ENCODE data around the gene FTO.
"Not testable (repeated sequence)": the region's sequence is repeated elsewhere in the genome, so short reads cannot be mapped to it uniquely, and the experiment has no call there.

FTO gene

DNA sequence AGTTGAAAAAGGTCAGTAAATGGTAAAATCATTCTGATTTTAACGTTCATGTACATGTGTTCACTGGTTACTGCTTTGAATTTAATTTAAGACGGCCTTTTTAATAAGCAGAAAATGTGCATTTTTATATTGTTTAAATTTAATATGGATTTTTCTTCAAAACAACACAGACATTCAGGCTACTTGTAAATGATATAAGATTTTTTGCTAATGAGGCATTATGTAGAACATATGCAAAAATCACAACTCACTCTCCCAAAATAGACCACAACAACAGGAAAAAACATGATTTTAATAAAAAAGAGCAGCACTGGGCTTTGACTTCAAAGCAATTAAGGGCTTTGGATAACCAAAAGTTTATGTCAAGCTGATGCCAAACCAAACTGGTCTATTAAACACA is 22.6 kb upstream of the FTO start:
- Histone ChIP-seq H3K27ac (no peak overlapping the region), H3K4me3 (ENCODE audit: low read depth, low read length) (no peak overlapping the region), H3K36me3 (replicated peaks) (peaks cover 12% of the 10 kb centered on the region), H3K27me3 (replicated peaks) (no peaks in the 10 kb centered on the region)
- no peak for DNase-seq
- in situ Hi-C loops (cut with HindIII; ENCODE audit: low pct_ligation_motif_present, low sequenced_read_pairs) = no loop called here
- TF ChIP-seq, protein P1, sequence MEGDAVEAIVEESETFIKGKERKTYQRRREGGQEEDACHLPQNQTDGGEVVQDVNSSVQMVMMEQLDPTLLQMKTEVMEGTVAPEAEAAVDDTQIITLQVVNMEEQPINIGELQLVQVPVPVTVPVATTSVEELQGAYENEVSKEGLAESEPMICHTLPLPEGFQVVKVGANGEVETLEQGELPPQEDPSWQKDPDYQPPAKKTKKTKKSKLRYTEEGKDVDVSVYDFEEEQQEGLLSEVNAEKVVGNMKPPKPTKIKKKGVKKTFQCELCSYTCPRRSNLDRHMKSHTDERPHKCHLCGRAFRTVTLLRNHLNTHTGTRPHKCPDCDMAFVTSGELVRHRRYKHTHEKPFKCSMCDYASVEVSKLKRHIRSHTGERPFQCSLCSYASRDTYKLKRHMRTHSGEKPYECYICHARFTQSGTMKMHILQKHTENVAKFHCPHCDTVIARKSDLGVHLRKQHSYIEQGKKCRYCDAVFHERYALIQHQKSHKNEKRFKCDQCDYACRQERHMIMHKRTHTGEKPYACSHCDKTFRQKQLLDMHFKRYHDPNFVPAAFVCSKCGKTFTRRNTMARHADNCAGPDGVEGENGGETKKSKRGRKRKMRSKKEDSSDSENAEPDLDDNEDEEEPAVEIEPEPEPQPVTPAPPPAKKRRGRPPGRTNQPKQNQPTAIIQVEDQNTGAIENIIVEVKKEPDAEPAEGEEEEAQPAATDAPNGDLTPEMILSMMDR (IDR thresholded peaks at IDR 0.05; ENCODE audit: low read depth, low read length, missing control alignments) = no peak

DNA sequence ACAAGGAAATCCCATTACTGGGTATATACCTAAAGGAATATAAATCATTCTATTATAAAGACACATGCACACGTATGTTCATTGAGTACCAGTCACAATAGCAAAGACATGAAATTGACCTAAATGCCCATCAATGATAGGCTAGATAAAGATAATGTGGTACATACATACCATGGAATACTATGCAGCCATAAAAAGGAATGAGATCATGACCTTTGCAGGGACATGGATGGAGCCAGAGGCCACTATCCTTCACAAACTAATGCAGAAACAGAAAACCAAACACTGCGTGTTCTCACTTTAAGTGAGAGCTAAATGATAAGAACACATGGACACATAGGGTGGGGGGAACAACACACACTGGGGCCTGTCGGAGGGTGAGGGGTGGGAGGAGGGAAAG is 18.6 kb upstream of the FTO start:
- DNase-seq; H3K27ac ChIP-seq; in situ Hi-C loops (cut with HindIII; ENCODE audit: low pct_ligation_motif_present, low sequenced_read_pairs): not testable (repeated sequence)

DNA sequence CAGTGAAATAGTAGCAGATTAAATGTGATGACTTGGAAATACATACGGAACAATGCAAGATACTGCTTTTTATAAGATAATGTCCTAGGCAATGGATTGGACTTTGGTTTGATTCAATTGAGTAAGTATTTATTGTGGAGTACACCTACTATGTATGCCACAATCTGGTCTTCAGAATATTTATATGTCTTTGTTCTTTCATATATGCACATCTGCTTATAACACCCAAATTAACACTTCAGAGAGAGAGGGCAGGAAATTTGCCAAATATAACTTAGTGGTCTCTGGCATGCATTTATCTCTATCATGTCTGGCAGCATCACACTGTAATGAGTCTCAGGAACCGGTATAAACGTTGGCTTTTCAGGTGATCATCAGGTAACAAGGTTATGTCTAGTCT is 17.2 kb upstream of the FTO start:
- TF ChIP-seq, protein P1 (IDR thresholded peaks at IDR 0.05; ENCODE audit: low read depth, low read length, missing control alignments) = no peak
- Histone ChIP-seq H3K36me3 (replicated peaks) (peaks cover 11% of the 10 kb centered on the region), H3K27me3 (replicated peaks) (no peaks in the 10 kb centered on the region), H3K27ac (no peak overlapping the region), H3K4me3 (ENCODE audit: low read depth, low read length) (no peak overlapping the region)
- in situ Hi-C loops (cut with HindIII; ENCODE audit: low pct_ligation_motif_present, low sequenced_read_pairs) = no loop called here
- no peak for DNase-seq

More for the DNA sequence above, 18.6 kb upstream of the FTO start:
- not testable (repeated sequence) for H3K36me3 ChIP-seq (replicated peaks); H3K4me3 ChIP-seq (ENCODE audit: low read depth, low read length); H3K27me3 ChIP-seq (replicated peaks)

DNA sequence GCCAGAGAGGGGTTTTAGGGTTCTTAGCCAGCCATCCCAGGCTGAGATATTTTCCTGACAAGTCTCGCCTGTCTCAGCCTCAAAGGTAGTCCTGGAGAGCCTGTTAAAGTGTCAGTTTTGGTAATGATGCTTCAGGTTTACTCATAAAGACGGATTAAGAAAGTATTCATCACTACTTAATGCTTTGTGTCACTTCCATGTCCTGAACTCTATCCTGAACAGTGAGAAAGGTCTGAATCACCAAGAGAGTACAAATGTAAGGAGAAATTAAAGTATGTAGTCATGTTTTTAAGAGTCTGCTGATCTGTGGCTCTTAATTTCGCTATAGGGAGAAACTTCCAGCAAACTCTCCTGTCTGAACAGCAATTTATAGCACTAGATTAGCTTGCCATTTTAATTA is 14.3 kb upstream of the FTO start:
- Histone ChIP-seq H3K27ac (no peak overlapping the region), H3K27me3 (replicated peaks) (no peaks in the 10 kb centered on the region), H3K4me3 (ENCODE audit: low read depth, low read length) (no peak overlapping the region), H3K36me3 (replicated peaks) (peaks cover 13% of the 10 kb centered on the region)
- TF ChIP-seq, protein P1 (IDR thresholded peaks at IDR 0.05; ENCODE audit: low read depth, low read length, missing control alignments) = no peak
- in situ Hi-C loops (cut with HindIII; ENCODE audit: low pct_ligation_motif_present, low sequenced_read_pairs) = no loop called here
- no peak for DNase-seq

DNA sequence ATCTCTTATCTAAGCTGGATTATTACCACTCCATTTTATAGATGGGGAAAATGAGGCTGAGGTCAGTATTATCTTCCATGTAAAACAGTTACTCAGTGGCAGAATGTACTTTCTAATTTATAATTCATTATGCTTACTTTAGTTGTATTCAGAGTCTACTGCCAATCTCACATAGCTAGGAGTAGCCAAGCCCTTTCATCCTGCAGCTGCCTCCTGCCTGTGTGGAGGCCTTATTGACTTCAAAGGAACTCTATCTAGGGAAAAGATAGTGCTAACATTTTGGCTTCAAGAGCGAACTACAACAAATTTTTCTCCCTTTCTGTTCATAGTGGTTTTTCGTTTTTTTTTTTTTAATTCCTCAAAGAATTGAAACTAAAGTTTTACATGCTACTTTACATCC is 13.2 kb upstream of the FTO start:
- no peak for DNase-seq
- TF ChIP-seq, protein P1 (IDR thresholded peaks at IDR 0.05; ENCODE audit: low read depth, low read length, missing control alignments) = no peak
- H3K4me3 ChIP-seq (ENCODE audit: low read depth, low read length) = no peak overlapping the region
- peaks cover 7% of the 10 kb centered on the region for H3K36me3 ChIP-seq (replicated peaks)
- no peaks in the 10 kb centered on the region for H3K27me3 ChIP-seq (replicated peaks)
- in situ Hi-C loops (cut with HindIII; ENCODE audit: low pct_ligation_motif_present, low sequenced_read_pairs) = no loop called here
- no peak overlapping the region for H3K27ac ChIP-seq

DNA sequence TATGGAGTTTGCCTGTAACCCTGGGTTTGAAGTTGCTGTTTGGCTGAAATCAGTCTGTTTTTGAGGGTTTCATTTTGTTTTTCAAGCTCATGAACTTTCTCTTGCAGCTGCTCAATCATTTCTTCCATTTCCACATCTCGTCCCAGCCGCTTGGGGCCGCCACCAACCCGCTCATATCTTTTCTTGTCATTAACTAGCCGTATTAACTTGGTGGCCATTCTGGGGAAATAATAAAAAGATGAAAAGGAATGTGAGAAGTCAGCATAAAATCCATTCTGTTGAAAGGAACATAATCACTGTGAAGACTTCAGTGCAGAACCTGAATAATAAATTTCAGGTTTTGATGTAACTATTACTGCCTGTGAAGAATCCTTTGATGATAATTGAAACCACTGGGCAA is 11.8 kb upstream of the FTO start:
- no peak overlapping the region for H3K27ac ChIP-seq
- H3K4me3 ChIP-seq (ENCODE audit: low read depth, low read length) = no peak overlapping the region
- in situ Hi-C loops (cut with HindIII; ENCODE audit: low pct_ligation_motif_present, low sequenced_read_pairs) = no loop called here
- TF ChIP-seq, protein P1 (IDR thresholded peaks at IDR 0.05; ENCODE audit: low read depth, low read length, missing control alignments) = peak; percentile 36
- H3K27me3 ChIP-seq (replicated peaks) = no peaks in the 10 kb centered on the region
- DNase-seq = no peak
- H3K36me3 ChIP-seq (replicated peaks) = peaks cover 4% of the 10 kb centered on the region

Data from brain microvascular endothelial cell (primary cell).